HepG2 (cell line): ENCODE results near the gene SIGLEC7. TPM values are rescaled to one million over a fixed set of nuclear protein-coding genes. Genes with fewer than 3 reads are reported as not detected.

ENCODE experiments used
- ATAC-seq: fragments of 200-7000 bp; cut with Tn5 transposase; 3 replicates; pipeline ENCODE4 v1.9.1; 2020; ENCODE audit warnings: mild to moderate bottlenecking, moderate library complexity
- BruUV-seq: library from RNA; stranded (reverse); fragments of 400-500 nt; replicated peaks from 2 replicates; lab custom pipeline; 2021; lab: Mats Ljungman, UMichigan
- CTCF ChIA-PET: fragments of 300-600 bp; formaldehyde crosslinking; extraction: SDS; loops from one replicate; lab custom pipeline; 2021; ENCODE audit warnings: low total read pairs, inconsistent platforms, low intra/inter-chr PET ratio; lab: Yijun Ruan, JAX
- POLR2A ChIA-PET: fragments of 350-600 bp; sonication (Branson Sonifier 250); formaldehyde crosslinking; loops from one replicate; lab custom pipeline; 2020; ENCODE audit warnings: antibody characterized with exemption, inconsistent platforms; lab: Yijun Ruan, JAX
- DNase-seq: peaks from one replicate; pipeline ENCODE4 v3.0.0-alpha.2; 2015; ENCODE audit warnings: low spot score
- FAIRE-seq: peaks from 3 replicates; lab custom pipeline; 2011; peaks lifted over from hg19 to GRCh38; lab: Jason Lieb, UNC
- H2AFZ ChIP-seq: one replicate; pipeline ENCODE4 v1.6.1; 2011; ENCODE audit warnings: low read length, inconsistent platforms
- H3K27ac ChIP-seq: fragments of 300-600 bp; 3 replicates; pipeline ENCODE4 v1.8.0; 2011; ENCODE audit warnings: mixed run types, mild to moderate bottlenecking, mixed read lengths, low read length, inconsistent platforms; ENCODE audit not compliant: insufficient read depth; ENCODE audit errors: extremely low read length
- H3K27me3 ChIP-seq, 2 experiments: fragments of 200-600 bp in 1 of 2; 2 replicates in 1 of 2; 3 replicates in 1 of 2; pipeline versions ENCODE4 v1.6.0 to v1.8.0; 2011; ENCODE audit warnings: low read length in 2 of 2, mild to moderate bottlenecking in 2 of 2, moderate library complexity in 2 of 2, inconsistent platforms in 1 of 2; ENCODE audit not compliant: insufficient read depth in 2 of 2, control insufficient read depth in 1 of 2
- H3K36me3 ChIP-seq, 2 experiments: fragments of 200-600 bp in 1 of 2; replicated peaks in 1 of 2; 2 replicates in 1 of 2; 3 replicates in 1 of 2; pipeline versions ENCODE4 v1.5.1 to v1.8.0; 2011; ENCODE audit warnings: low read length in 2 of 2, inconsistent platforms in 1 of 2; ENCODE audit not compliant: insufficient read depth in 2 of 2, control insufficient read depth in 1 of 2
- H3K4me1 ChIP-seq: 2 replicates; pipeline ENCODE4 v1.5.1; 2012; ENCODE audit warnings: low read length, inconsistent platforms; ENCODE audit not compliant: insufficient read depth
- H3K4me2 ChIP-seq: 2 replicates; pipeline ENCODE4 v1.6.0; 2011; ENCODE audit warnings: low read depth, low read length, inconsistent platforms
- H3K4me3 ChIP-seq, 3 experiments: fragments of 200-600 bp in 1 of 3; sonication (generic), shearing (Covaris generic) in 1 of 3; replicated peaks in 1 of 3; 2 replicates each; pipeline ENCODE4 v1.5.1; 2011 to 2016; ENCODE audit warnings: low read length in 3 of 3, inconsistent platforms in 2 of 3, low read depth in 2 of 3, mild to moderate bottlenecking in 2 of 3, control low read depth in 1 of 3, mixed read lengths in 1 of 3; ENCODE audit not compliant: insufficient read depth in 1 of 3
- H3K79me2 ChIP-seq: one replicate; pipeline ENCODE4 v1.6.1; 2011; ENCODE audit warnings: low read length, inconsistent platforms; ENCODE audit not compliant: insufficient read depth
- H3K9ac ChIP-seq: 2 replicates; pipeline ENCODE4 v1.6.0; 2011; ENCODE audit warnings: mild to moderate bottlenecking, low read depth, low read length, inconsistent platforms; ENCODE audit not compliant: insufficient read depth
- H3K9me3 ChIP-seq: 2 replicates; pipeline ENCODE4 v1.5.1; 2012; ENCODE audit warnings: mild to moderate bottlenecking, low read length
- H4K20me1 ChIP-seq: 2 replicates; pipeline ENCODE4 v1.6.0; 2011; ENCODE audit warnings: inconsistent platforms, mild to moderate bottlenecking, low read length, moderate library complexity; ENCODE audit not compliant: insufficient read depth
- GPN1 ChIP-seq: sonication (generic); formaldehyde crosslinking; IDR thresholded peaks from 2 replicates; pipeline ENCODE4 v1.5.1; 2020; ENCODE audit warnings: missing genetic modification reagents, borderline replicate concordance
- KDM6A ChIP-seq: IDR thresholded peaks from 2 replicates; pipeline ENCODE4 v1.6.1; 2016; ENCODE audit warnings: low read depth
- PHF21A ChIP-seq: sonication (generic); formaldehyde crosslinking; IDR thresholded peaks from 2 replicates; pipeline ENCODE4 v1.5.0; 2020; ENCODE audit warnings: mild to moderate bottlenecking, missing genetic modification reagents
- SP4 ChIP-seq: sonication (generic); formaldehyde crosslinking; IDR thresholded peaks from 2 replicates; pipeline ENCODE4 v1.8.1; 2023; ENCODE audit warnings: mild to moderate bottlenecking, missing genetic modification reagents
- ZNF101 ChIP-seq: sonication (generic); formaldehyde crosslinking; IDR thresholded peaks from 2 replicates; pipeline ENCODE4 v1.4.0; 2020; ENCODE audit warnings: mild to moderate bottlenecking, low read depth, missing genetic modification reagents, borderline replicate concordance
- ZNF329 ChIP-seq: sonication (generic); formaldehyde crosslinking; IDR thresholded peaks from 2 replicates; pipeline ENCODE4 v1.9.0; 2021; ENCODE audit warnings: low read depth, mild to moderate bottlenecking, missing genetic modification reagents
- ZNF460 ChIP-seq: sonication (generic); formaldehyde crosslinking; IDR thresholded peaks from 2 replicates; pipeline ENCODE4 v1.5.1; 2020; ENCODE audit warnings: missing genetic modification reagents, mild to moderate bottlenecking, borderline replicate concordance
- ZNF83 ChIP-seq: sonication (generic); formaldehyde crosslinking; IDR thresholded peaks from 2 replicates; pipeline ENCODE4 v1.4.0; 2020; ENCODE audit warnings: missing genetic modification reagents, mild to moderate bottlenecking, borderline replicate concordance
- WGBS: methylation state at CpG from one replicate; pipeline ENCODE4 v1.1.6; 2017; ENCODE audit warnings: low lambda C conversion rate; 5-methylcytosine and 5-hydroxymethylcytosine counted together
- in situ Hi-C: cut with HindIII; loops from 2 replicates; pipeline ENCODE4 v1.10.0; 2017; ENCODE audit warnings: low pct_unique_long_range_greater_than_20kb; ENCODE audit not compliant: extremely low pct_ligation_motif_present
- intact Hi-C: fragments of 100-400 bp; cut with micrococcal nuclease; formaldehyde crosslinking; loops from one replicate; pipeline ENCODE4 v1.10.0; 2022; ENCODE audit not compliant: unreplicated experiment
- polyA plus RNA-seq, 8 experiments: library from polyadenylated mRNA; depleted of rRNA in 3 of 8; stranded (reverse) in 7 of 8; unstranded in 1 of 8; fragments of >200 nt; fragmentation: Illumina TruSeq in 4 of 8; extraction: Trizol in 4 of 8; gene quantifications; 2 replicates each; pipeline versions ENCODE4 v1.2.1 to v1.2.3, GENCODE V29; 2011 to 2016; ENCODE audit warnings: low read depth in 4 of 8, missing spikeins in 1 of 8, mixed read lengths in 1 of 8; ENCODE audit not compliant: insufficient read depth in 1 of 8
- total RNA-seq, 5 experiments: library from RNA; depleted of rRNA; stranded (reverse); fragments of >200 nt; fragmentation: Illumina TruSeq; extraction: Trizol; gene quantifications; 2 replicates each; pipeline ENCODE4 v1.2.3, GENCODE V29; 2016; ENCODE audit warnings: low read depth in 1 of 5
- TF ChIP-seq, protein P1 (sequence below): sonication (generic); formaldehyde crosslinking; IDR thresholded peaks from 2 replicates; pipeline ENCODE4 v1.4.0; 2020; ENCODE audit warnings: missing genetic modification reagents, borderline replicate concordance
- TF ChIP-seq, protein P2 (sequence below): sonication (generic); formaldehyde crosslinking; IDR thresholded peaks from 2 replicates; pipeline ENCODE4 v1.5.0; 2020; ENCODE audit warnings: mild to moderate bottlenecking, missing genetic modification reagents, moderate library complexity
- TF ChIP-seq, protein P3 (sequence below), 2 experiments: sonication (generic) in 1 of 2; formaldehyde crosslinking in 1 of 2; IDR thresholded peaks; 2 replicates each; pipeline versions ENCODE4 v1.4.0 to v1.6.1; 2016 to 2020; ENCODE audit warnings: borderline replicate concordance in 1 of 2, low read depth in 1 of 2, mild to moderate bottlenecking in 1 of 2, missing genetic modification reagents in 1 of 2

Gene SIGLEC7
- total and polyA plus RNA-seq, 2 of the 13 experiments (the other 11 are each of a cell fraction or from before 2014, with no cell fraction given) = not detected

DNA sequence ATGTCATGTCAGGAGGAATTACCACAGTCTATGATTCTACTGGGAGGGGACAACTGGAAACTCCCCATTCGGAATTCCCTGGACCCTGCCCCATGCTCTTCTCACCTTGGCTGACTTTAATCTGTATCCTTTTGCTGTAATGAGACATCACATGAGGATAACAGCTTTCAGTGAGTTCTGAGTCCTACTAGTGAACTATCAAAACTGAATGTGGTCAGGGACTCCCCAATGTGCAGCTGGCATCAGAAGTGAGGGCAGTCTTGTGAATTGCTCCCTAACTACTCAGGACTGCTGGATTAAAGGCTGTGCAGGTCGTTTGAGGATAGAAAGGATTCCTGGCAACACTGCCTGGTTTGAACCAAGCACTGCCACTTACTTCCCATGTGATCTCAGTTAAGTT lies 15.2 kb downstream of the SIGLEC7 start (continued):
- TF ChIP-seq GPN1 (CRISPR knock-in tag) = no peak

DNA sequence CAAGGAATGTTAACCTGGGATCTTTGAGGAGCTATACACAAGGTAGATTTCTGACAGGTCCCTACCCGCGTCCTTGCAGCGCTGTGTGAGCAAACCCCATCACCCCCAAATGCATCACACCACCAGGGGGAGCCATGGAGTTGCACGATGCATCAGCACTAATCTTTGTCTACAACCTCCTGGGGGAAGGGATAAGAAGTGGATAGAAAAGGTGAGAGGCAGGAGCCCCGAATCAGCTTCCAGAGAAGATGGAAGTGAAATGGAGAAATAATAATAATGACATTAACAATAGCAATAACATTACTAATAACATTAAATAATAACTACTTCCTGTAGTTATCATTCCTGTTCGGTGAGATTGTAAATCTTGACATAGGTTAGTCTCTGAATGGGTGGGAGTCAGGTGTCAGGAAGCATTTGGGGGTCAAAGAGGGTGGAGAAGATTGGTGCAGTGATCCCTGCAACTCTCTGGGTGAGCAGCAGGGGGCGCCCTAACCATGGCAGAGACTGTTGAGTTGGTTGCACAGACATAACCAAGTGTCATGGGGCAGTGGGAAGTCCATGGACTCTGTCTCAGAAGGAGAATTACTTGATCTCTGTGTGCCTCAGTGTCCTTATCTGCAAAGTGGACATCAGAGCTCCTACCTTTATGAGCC lies 16.5 kb downstream of the SIGLEC7 start:
- BruUV-seq = no TSS peak
- peak; percentile 42 for DNase-seq
- Histone ChIP-seq H3K4me1 (no peaks in the 10 kb centered on the region), H3K4me3 (no peak overlapping the region), H3K79me2 (no peaks in the 10 kb centered on the region), H3K9me3 (no peaks in the 10 kb centered on the region), H3K4me2 (no peak overlapping the region), H4K20me1 (no peaks in the 10 kb centered on the region), H3K9ac (no peak overlapping the region), H2AFZ (no peak overlapping the region), H3K27me3 (peaks cover 6 to 22% of the 10 kb centered on the region in 2 experiments; a peak in 2 of 5 replicates), H3K36me3 (no peaks in the 10 kb centered on the region), H3K27ac (no peak overlapping the region)
- 16% methylated on average over 7 of the region's 7 CpGs for WGBS
- peak; percentile 63 for FAIRE-seq
- CTCF ChIA-PET = interaction anchor here (1.2 to 2.4 kb wide), 2 partner anchors 11 to 101 kb away, joined by 6 to 12 read pairs; no protein-coding TSS in a partner anchor
- ATAC-seq = peak; percentile 66
- POLR2A ChIA-PET = no interaction called here
- in situ Hi-C loops (loop anchor here (10.0 kb wide), 1 partner anchor 106 kb away; no protein-coding TSS in a partner anchor), intact Hi-C loops (no loop called here)
- no peak for TF ChIP-seq ZNF460 (CRISPR knock-in tag)
- no peak for TF ChIP-seq ZNF83 (CRISPR knock-in tag)
- TF ChIP-seq, protein P1, sequence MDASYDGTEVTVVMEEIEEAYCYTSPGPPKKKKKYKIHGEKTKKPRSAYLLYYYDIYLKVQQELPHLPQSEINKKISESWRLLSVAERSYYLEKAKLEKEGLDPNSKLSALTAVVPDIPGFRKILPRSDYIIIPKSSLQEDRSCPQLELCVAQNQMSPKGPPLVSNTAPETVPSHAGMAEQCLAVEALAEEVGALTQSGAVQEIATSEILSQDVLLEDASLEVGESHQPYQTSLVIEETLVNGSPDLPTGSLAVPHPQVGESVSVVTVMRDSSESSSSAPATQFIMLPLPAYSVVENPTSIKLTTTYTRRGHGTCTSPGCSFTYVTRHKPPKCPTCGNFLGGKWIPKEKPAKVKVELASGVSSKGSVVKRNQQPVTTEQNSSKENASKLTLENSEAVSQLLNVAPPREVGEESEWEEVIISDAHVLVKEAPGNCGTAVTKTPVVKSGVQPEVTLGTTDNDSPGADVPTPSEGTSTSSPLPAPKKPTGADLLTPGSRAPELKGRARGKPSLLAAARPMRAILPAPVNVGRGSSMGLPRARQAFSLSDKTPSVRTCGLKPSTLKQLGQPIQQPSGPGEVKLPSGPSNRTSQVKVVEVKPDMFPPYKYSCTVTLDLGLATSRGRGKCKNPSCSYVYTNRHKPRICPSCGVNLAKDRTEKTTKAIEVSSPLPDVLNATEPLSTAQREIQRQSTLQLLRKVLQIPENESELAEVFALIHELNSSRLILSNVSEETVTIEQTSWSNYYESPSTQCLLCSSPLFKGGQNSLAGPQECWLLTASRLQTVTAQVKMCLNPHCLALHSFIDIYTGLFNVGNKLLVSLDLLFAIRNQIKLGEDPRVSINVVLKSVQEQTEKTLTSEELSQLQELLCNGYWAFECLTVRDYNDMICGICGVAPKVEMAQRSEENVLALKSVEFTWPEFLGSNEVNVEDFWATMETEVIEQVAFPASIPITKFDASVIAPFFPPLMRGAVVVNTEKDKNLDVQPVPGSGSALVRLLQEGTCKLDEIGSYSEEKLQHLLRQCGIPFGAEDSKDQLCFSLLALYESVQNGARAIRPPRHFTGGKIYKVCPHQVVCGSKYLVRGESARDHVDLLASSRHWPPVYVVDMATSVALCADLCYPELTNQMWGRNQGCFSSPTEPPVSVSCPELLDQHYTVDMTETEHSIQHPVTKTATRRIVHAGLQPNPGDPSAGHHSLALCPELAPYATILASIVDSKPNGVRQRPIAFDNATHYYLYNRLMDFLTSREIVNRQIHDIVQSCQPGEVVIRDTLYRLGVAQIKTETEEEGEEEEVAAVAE = no peak
- TF ChIP-seq, protein P2, sequence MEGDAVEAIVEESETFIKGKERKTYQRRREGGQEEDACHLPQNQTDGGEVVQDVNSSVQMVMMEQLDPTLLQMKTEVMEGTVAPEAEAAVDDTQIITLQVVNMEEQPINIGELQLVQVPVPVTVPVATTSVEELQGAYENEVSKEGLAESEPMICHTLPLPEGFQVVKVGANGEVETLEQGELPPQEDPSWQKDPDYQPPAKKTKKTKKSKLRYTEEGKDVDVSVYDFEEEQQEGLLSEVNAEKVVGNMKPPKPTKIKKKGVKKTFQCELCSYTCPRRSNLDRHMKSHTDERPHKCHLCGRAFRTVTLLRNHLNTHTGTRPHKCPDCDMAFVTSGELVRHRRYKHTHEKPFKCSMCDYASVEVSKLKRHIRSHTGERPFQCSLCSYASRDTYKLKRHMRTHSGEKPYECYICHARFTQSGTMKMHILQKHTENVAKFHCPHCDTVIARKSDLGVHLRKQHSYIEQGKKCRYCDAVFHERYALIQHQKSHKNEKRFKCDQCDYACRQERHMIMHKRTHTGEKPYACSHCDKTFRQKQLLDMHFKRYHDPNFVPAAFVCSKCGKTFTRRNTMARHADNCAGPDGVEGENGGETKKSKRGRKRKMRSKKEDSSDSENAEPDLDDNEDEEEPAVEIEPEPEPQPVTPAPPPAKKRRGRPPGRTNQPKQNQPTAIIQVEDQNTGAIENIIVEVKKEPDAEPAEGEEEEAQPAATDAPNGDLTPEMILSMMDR (CRISPR knock-in tag) = peak; percentile 51
- no peak for TF ChIP-seq SP4 (CRISPR knock-in tag)
- no peak for TF ChIP-seq ZNF101 (CRISPR knock-in tag)
- TF ChIP-seq KDM6A (CRISPR knock-in tag) = no peak
- TF ChIP-seq, protein P3, sequence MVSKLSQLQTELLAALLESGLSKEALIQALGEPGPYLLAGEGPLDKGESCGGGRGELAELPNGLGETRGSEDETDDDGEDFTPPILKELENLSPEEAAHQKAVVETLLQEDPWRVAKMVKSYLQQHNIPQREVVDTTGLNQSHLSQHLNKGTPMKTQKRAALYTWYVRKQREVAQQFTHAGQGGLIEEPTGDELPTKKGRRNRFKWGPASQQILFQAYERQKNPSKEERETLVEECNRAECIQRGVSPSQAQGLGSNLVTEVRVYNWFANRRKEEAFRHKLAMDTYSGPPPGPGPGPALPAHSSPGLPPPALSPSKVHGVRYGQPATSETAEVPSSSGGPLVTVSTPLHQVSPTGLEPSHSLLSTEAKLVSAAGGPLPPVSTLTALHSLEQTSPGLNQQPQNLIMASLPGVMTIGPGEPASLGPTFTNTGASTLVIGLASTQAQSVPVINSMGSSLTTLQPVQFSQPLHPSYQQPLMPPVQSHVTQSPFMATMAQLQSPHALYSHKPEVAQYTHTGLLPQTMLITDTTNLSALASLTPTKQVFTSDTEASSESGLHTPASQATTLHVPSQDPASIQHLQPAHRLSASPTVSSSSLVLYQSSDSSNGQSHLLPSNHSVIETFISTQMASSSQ (IDR thresholded peaks at IDR 0.05; ENCODE audit: low read depth) = no peak
- TF ChIP-seq, protein P3 (CRISPR knock-in tag; IDR thresholded peaks at IDR 0.05; ENCODE audit: borderline replicate concordance) = no peak
- no peak for TF ChIP-seq ZNF329 (CRISPR knock-in tag)
- TF ChIP-seq PHF21A (CRISPR knock-in tag) = no peak
